Endodermal cell (in vitro differentiated cells): ENCODE data around the gene GRAMD2B. TPM values are rescaled to one million over a fixed set of nuclear protein-coding genes. Genes with fewer than 3 reads are reported as not detected.

ENCODE experiments used
- DNase-seq: peaks from one replicate; pipeline ENCODE4 v3.0.0-alpha.2; 2017
- H3K27ac ChIP-seq: 2 replicates; pipeline ENCODE4 v1.5.1; 2013; ENCODE audit warnings: mild to moderate bottlenecking, low read depth, low read length, moderate library complexity
- H3K27me3 ChIP-seq: 2 replicates; pipeline ENCODE4 v1.6.1; 2013; ENCODE audit warnings: mild to moderate bottlenecking, low read length, moderate library complexity; ENCODE audit not compliant: insufficient read depth, control insufficient read depth, poor library complexity, severe bottlenecking
- H3K36me3 ChIP-seq: 2 replicates; pipeline ENCODE4 v1.7.0; 2013; ENCODE audit warnings: mild to moderate bottlenecking, low read length, moderate library complexity; ENCODE audit not compliant: control insufficient read depth, insufficient read depth
- H3K4me1 ChIP-seq: one replicate; pipeline ENCODE4 v1.7.0; 2013; ENCODE audit warnings: low read length; ENCODE audit not compliant: control insufficient read depth, insufficient read depth
- H3K4me3 ChIP-seq: 2 replicates; pipeline ENCODE4 v1.5.1; 2013; ENCODE audit warnings: mild to moderate bottlenecking, low read length, moderate library complexity
- H3K9ac ChIP-seq: 2 replicates; pipeline ENCODE4 v1.6.1; 2013; ENCODE audit warnings: mild to moderate bottlenecking, low read length, moderate library complexity; ENCODE audit not compliant: poor library complexity, severe bottlenecking; ENCODE audit errors: extremely low read depth
- H3K9me3 ChIP-seq: 2 replicates; pipeline ENCODE4 v1.6.1; 2013; ENCODE audit warnings: mild to moderate bottlenecking, low read length, moderate library complexity; ENCODE audit not compliant: control insufficient read depth
- H3K27ac Mint-ChIP-seq: 2 replicates; pipeline ENCODE4 v1.8.0; 2020; ENCODE audit warnings: mixed read lengths
- H3K27me3 Mint-ChIP-seq: 2 replicates; pipeline ENCODE4 v1.8.0; 2021; ENCODE audit warnings: mild to moderate bottlenecking, mixed read lengths; ENCODE audit not compliant: insufficient read depth
- H3K36me3 Mint-ChIP-seq: 2 replicates; pipeline ENCODE4 v1.8.0; 2020; ENCODE audit warnings: low read depth, mixed read lengths
- H3K4me1 Mint-ChIP-seq: 2 replicates; pipeline ENCODE4 v1.8.0; 2020; ENCODE audit warnings: mixed read lengths
- H3K4me3 Mint-ChIP-seq: 2 replicates; pipeline ENCODE4 v1.8.0; 2020; ENCODE audit warnings: mild to moderate bottlenecking, moderate library complexity, mixed read lengths
- H3K9me3 Mint-ChIP-seq: 2 replicates; pipeline ENCODE4 v1.8.0; 2020; ENCODE audit warnings: mild to moderate bottlenecking, mixed read lengths
- CTCF ChIP-seq: fragments of 200-600 bp; sonication (generic); conservative IDR thresholded peaks from 2 replicates; pipeline ENCODE4 v1.5.0; 2021; ENCODE audit warnings: antibody characterized with exemption, mild to moderate bottlenecking
- WGBS, 2 experiments: methylation state at CpG; one replicate each; pipeline versions ENCODE4 v1.1.5 to v1.1.7; 2013; ENCODE audit warnings: missing lambda C conversion rate in 2 of 2, mixed read lengths in 1 of 2; ENCODE audit not compliant: insufficient coverage in 1 of 2, insufficient read length in 1 of 2; 5-methylcytosine and 5-hydroxymethylcytosine counted together
- total RNA-seq, 2 donors: library from RNA; stranded (reverse); fragmentation: NEBNext Ultra II Directional in 1 of 2; extraction: Animal tissue kit (Norgen Biotek cat#: 25700) in 1 of 2; gene quantifications; 2 replicates in 1 of 2; 3 replicates in 1 of 2; pipeline ENCODE4 v1.2.1, GENCODE V29; 2021

Gene GRAMD2B
- total RNA-seq, 2 donors from 2014 or later, result 8.4 to 11.1 TPM

GRCh38 chr5:126415789-126416188 lies 7.4 kb upstream of the GRAMD2B start:
- 94 to 98% methylated on average over 2 to 3 of the region's 4 CpGs for WGBS, 2 experiments
- Histone ChIP-seq H3K4me1 (no peaks in the 10 kb centered on the region), H3K27ac (no peak overlapping the region), H3K27me3 (no peaks in the 10 kb centered on the region), H3K36me3 (no peaks in the 10 kb centered on the region), H3K9me3 (peaks cover 6% of the 10 kb centered on the region), H3K4me3 (no peak overlapping the region), H3K9ac (no peak overlapping the region)
- no peak for DNase-seq
- Mint-ChIP-seq H3K4me1 (peaks cover 4% of the 10 kb centered on the region), H3K27ac (no peak overlapping the region), H3K36me3 (no peaks in the 10 kb centered on the region), H3K27me3 (no peaks in the 10 kb centered on the region), H3K4me3 (no peak overlapping the region), H3K9me3 (peaks cover 3% of the 10 kb centered on the region)
- TF ChIP-seq CTCF, result no peak

GRCh38 chr5:126416266-126416925 lies 6.8 kb upstream of the GRAMD2B start:
- Histone ChIP-seq H3K4me3 (no peak overlapping the region), H3K27ac (no peak overlapping the region), H3K9me3 (peaks cover under 1% of the 10 kb centered on the region), H3K4me1 (no peaks in the 10 kb centered on the region), H3K9ac (no peak overlapping the region), H3K27me3 (no peaks in the 10 kb centered on the region), H3K36me3 (no peaks in the 10 kb centered on the region)
- H3K27me3 Mint-ChIP-seq, result no peaks in the 10 kb centered on the region
- peaks cover 4% of the 10 kb centered on the region for H3K4me1 Mint-ChIP-seq
- no peak for TF ChIP-seq CTCF
- no peak for DNase-seq
- 94 to 100% methylated on average over 2 to 4 of the region's 4 CpGs for WGBS, 2 experiments
- no peaks in the 10 kb centered on the region for H3K36me3 Mint-ChIP-seq
- no peak overlapping the region for H3K27ac Mint-ChIP-seq
- H3K9me3 Mint-ChIP-seq, result no peaks in the 10 kb centered on the region
- H3K4me3 Mint-ChIP-seq, result no peak overlapping the region

- Histone ChIP-seq H3K36me3 (no peaks in the 10 kb centered on the region), H3K9me3 (no peaks in the 10 kb centered on the region), H3K27ac (no peak overlapping the region), H3K27me3 (no peaks in the 10 kb centered on the region), H3K4me1 (no peaks in the 10 kb centered on the region), H3K4me3 (no peak overlapping the region), H3K9ac (no peak overlapping the region)
- Mint-ChIP-seq H3K9me3 (no peaks in the 10 kb centered on the region), H3K36me3 (no peaks in the 10 kb centered on the region), H3K4me1 (peaks cover 4% of the 10 kb centered on the region), H3K27ac (no peak overlapping the region), H3K4me3 (no peak overlapping the region), H3K27me3 (no peaks in the 10 kb centered on the region)
- DNase-seq, result no peak
- WGBS, 2 experiments, result 91% methylated on average over 2 of the region's 2 CpGs; no CpG with 5 or more reads in 1 of the 2 experiments
- TF ChIP-seq CTCF, result no peak
Measured at GRCh38 chr5:126417178-126417577, 6.0 kb upstream of the GRAMD2B start.
